OCI-LY1 (cell line): ENCODE results near the gene ZC3H11A.

ENCODE experiments used
- CTCF ChIP-seq: fragments of 200-600 bp; sonication (generic), shearing (Covaris generic); IDR thresholded peaks from 2 replicates; pipeline ENCODE4 v1.5.1; 2017; ENCODE audit warnings: mild to moderate bottlenecking, antibody characterized with exemption, low read length, moderate library complexity, mixed read lengths
- EZH2 ChIP-seq: fragments of 200-600 bp; sonication (generic), shearing (Covaris generic); IDR thresholded peaks from 2 replicates; pipeline ENCODE4 v1.8.0; 2017; ENCODE audit warnings: borderline replicate concordance, mixed run types, mild to moderate bottlenecking, antibody characterized with exemption, low read length, moderate library complexity, mixed read lengths

GRCh38 chr1:203794764-203795440, 521 bp upstream of the ZC3H11A start:
- TF ChIP-seq CTCF: no peak
- no peak for TF ChIP-seq EZH2
